Activated naive CD8-positive, alpha-beta T cell treated with anti-CD3 and anti-CD28 coated beads for 36 hours (primary cell): Measurements from ENCODE around the gene PANK1. TPM values are rescaled to one million over a fixed set of nuclear protein-coding genes. Genes with fewer than 3 reads are reported as not detected.

Experiments used
- DNase-seq: peaks from one replicate; pipeline ENCODE4 v3.0.0; 2021
- H3K27ac Mint-ChIP-seq: one replicate; pipeline ENCODE4 v1.8.0; 2022; ENCODE audit warnings: mild to moderate bottlenecking, moderate library complexity, mixed read lengths
- H3K27me3 Mint-ChIP-seq: one replicate; pipeline ENCODE4 v1.8.0; 2022; ENCODE audit warnings: mild to moderate bottlenecking, mixed read lengths
- H3K36me3 Mint-ChIP-seq: one replicate; pipeline ENCODE4 v1.8.0; 2021; ENCODE audit warnings: mild to moderate bottlenecking, mixed read lengths
- H3K4me1 Mint-ChIP-seq: one replicate; pipeline ENCODE4 v1.8.0; 2021; ENCODE audit warnings: mixed read lengths
- H3K4me3 Mint-ChIP-seq: one replicate; pipeline ENCODE4 v1.8.0; 2022; ENCODE audit warnings: mild to moderate bottlenecking, moderate library complexity, mixed read lengths
- H3K9me3 Mint-ChIP-seq: one replicate; pipeline ENCODE4 v1.8.0; 2022; ENCODE audit warnings: mixed read lengths
- total RNA-seq, 2 experiments: library from RNA; stranded (reverse); gene quantifications; one replicate each; pipeline ENCODE4 v1.2.3, GENCODE V29; 2021

PANK1 gene
- total RNA-seq: 1 to 10 TPM; 2.0 TPM

- Mint-ChIP-seq H3K36me3 (no peaks in the 10 kb centered on the region), H3K27ac (peak within 1 kb of the TSS; percentile 90), H3K9me3 (no peaks in the 10 kb centered on the region), H3K4me1 (peaks cover 7% of the 10 kb centered on the region), H3K4me3 (peak within 1 kb of the TSS; percentile 91), H3K27me3 (peaks cover 38% of the 10 kb centered on the region)
- DNase-seq: peak; percentile 78
Measured at GRCh38 chr10:89644967-89645741, at the start of gene PANK1. Gene PANK1, minus strand, starts transcription at chr10:89645242. Its CDS starts 351 bp downstream, at chr10:89644891.

- H3K27me3 Mint-ChIP-seq: no peaks in the 10 kb centered on the region
- H3K36me3 Mint-ChIP-seq: peaks cover 6% of the 10 kb centered on the region
- no peaks in the 10 kb centered on the region for H3K4me1 Mint-ChIP-seq
- DNase-seq: no peak
- no peak overlapping the region for H3K4me3 Mint-ChIP-seq
- H3K9me3 Mint-ChIP-seq: no peaks in the 10 kb centered on the region
- no peak overlapping the region for H3K27ac Mint-ChIP-seq
Measured at GRCh38 chr10:89693176-89693575, 48.1 kb upstream of the PANK1 start.

GRCh38 chr10:89692416-89692815, 47.4 kb upstream of the PANK1 start:
- DNase-seq: no peak
- Mint-ChIP-seq H3K27ac (no peak overlapping the region), H3K4me1 (no peaks in the 10 kb centered on the region), H3K27me3 (no peaks in the 10 kb centered on the region), H3K9me3 (no peaks in the 10 kb centered on the region), H3K4me3 (no peak overlapping the region), H3K36me3 (peaks cover 6% of the 10 kb centered on the region)

- H3K9me3 Mint-ChIP-seq: no peaks in the 10 kb centered on the region
- H3K4me1 Mint-ChIP-seq: peaks cover 3% of the 10 kb centered on the region
- peaks cover 4% of the 10 kb centered on the region for H3K36me3 Mint-ChIP-seq
- H3K4me3 Mint-ChIP-seq: no peak overlapping the region
- no peaks in the 10 kb centered on the region for H3K27me3 Mint-ChIP-seq
- no peak for DNase-seq
- no peak overlapping the region for H3K27ac Mint-ChIP-seq
Measured at GRCh38 chr10:89690027-89690426, 45.0 kb upstream of the PANK1 start.

GRCh38 chr10:89685936-89686335, 40.9 kb upstream of the PANK1 start:
- peaks cover 3% of the 10 kb centered on the region for H3K4me1 Mint-ChIP-seq
- no peaks in the 10 kb centered on the region for H3K9me3 Mint-ChIP-seq
- H3K27ac Mint-ChIP-seq: no peak overlapping the region
- peaks cover 22% of the 10 kb centered on the region for H3K27me3 Mint-ChIP-seq
- H3K36me3 Mint-ChIP-seq: no peaks in the 10 kb centered on the region
- no peak overlapping the region for H3K4me3 Mint-ChIP-seq
- DNase-seq: no peak

DNA sequence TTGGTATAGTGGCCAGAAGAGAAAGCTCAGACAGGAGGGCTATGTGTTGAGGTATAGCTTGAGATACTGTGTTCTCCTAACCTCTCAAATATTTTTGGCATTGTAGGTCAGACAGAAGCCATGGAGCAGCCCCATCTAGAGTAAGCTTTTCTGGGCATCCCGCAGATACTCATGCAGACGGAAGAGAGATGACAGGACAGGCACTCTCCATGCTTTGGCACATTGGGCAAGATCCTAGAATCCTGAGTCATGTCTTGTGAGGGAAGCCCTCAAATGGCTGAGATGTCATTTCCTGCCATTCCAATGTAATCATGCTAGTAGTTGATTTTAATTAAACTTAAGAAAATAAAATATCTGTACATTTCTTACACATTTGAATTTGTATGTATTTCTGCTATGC, 39.6 kb upstream of the PANK1 start:
- Mint-ChIP-seq H3K9me3 (no peaks in the 10 kb centered on the region), H3K27ac (no peak overlapping the region), H3K4me3 (no peak overlapping the region), H3K4me1 (peaks cover 3% of the 10 kb centered on the region), H3K27me3 (peaks cover 34% of the 10 kb centered on the region), H3K36me3 (no peaks in the 10 kb centered on the region)
- no peak for DNase-seq

DNA sequence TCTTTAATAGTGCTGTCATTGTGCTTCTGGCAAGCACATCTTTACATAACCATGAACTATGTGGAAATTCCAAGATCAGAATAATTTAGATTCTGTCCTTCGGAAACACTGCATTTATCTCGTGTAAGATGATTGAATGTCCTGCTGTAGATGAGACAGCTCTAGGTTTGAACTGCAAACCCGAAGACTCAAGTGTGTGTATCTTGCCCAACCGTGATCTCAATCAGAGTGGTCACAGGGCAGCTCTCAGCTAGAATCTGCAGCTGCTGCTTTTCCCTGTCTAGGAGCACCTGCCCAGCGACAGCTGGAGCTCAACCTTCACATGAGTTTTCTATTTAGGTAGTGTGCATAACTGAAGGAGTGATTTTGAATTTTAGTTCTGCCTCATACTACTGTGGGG, 38.8 kb upstream of the PANK1 start:
- peaks cover 37% of the 10 kb centered on the region for H3K27me3 Mint-ChIP-seq
- no peak overlapping the region for H3K27ac Mint-ChIP-seq
- H3K36me3 Mint-ChIP-seq: no peaks in the 10 kb centered on the region
- H3K9me3 Mint-ChIP-seq: no peaks in the 10 kb centered on the region
- no peak overlapping the region for H3K4me3 Mint-ChIP-seq
- peaks cover 3% of the 10 kb centered on the region for H3K4me1 Mint-ChIP-seq
- DNase-seq: no peak

GRCh38 chr10:89679986-89680385, 34.9 kb upstream of the PANK1 start:
- no peak overlapping the region for H3K27ac Mint-ChIP-seq
- peaks cover 41% of the 10 kb centered on the region for H3K27me3 Mint-ChIP-seq
- no peaks in the 10 kb centered on the region for H3K9me3 Mint-ChIP-seq
- DNase-seq: no peak
- no peaks in the 10 kb centered on the region for H3K4me1 Mint-ChIP-seq
- H3K4me3 Mint-ChIP-seq: no peak overlapping the region
- H3K36me3 Mint-ChIP-seq: no peaks in the 10 kb centered on the region

DNA sequence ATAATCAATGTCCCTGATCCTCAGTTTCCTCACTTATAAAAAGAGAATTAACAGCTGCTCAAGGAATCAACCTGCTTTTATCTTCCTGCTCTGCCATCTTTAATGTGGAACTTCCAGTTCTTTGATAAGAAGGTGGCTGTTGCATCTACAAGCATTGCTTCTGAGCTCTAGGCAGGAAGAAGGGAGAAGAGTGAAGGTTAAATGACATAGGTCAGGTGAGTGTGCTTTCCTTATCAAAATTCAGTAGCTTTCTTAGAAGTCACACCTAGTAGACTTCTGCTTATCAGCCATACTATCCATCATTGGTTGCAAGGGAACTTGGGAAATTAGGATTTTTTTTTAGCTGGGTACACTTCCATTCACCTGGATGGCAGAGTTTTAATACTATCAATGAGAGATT, 32.3 kb upstream of the PANK1 start:
- DNase-seq: no peak
- H3K27ac Mint-ChIP-seq: no peak overlapping the region
- H3K36me3 Mint-ChIP-seq: no peaks in the 10 kb centered on the region
- H3K4me1 Mint-ChIP-seq: no peaks in the 10 kb centered on the region
- H3K27me3 Mint-ChIP-seq: peaks cover 35% of the 10 kb centered on the region
- no peaks in the 10 kb centered on the region for H3K9me3 Mint-ChIP-seq
- no peak overlapping the region for H3K4me3 Mint-ChIP-seq

GRCh38 chr10:89670926-89671325, 25.9 kb upstream of the PANK1 start:
- no peak for DNase-seq
- no peaks in the 10 kb centered on the region for H3K4me1 Mint-ChIP-seq
- H3K9me3 Mint-ChIP-seq: no peaks in the 10 kb centered on the region
- H3K27ac Mint-ChIP-seq: no peak overlapping the region
- no peak overlapping the region for H3K4me3 Mint-ChIP-seq
- peaks cover 6% of the 10 kb centered on the region for H3K27me3 Mint-ChIP-seq
- no peaks in the 10 kb centered on the region for H3K36me3 Mint-ChIP-seq

- H3K9me3 Mint-ChIP-seq: no peaks in the 10 kb centered on the region
- DNase-seq: no peak
- H3K4me3 Mint-ChIP-seq: no peak overlapping the region
- H3K36me3 Mint-ChIP-seq: no peaks in the 10 kb centered on the region
- H3K4me1 Mint-ChIP-seq: no peaks in the 10 kb centered on the region
- H3K27ac Mint-ChIP-seq: no peak overlapping the region
- peaks cover 6% of the 10 kb centered on the region for H3K27me3 Mint-ChIP-seq
Measured at GRCh38 chr10:89669985-89670384, 24.9 kb upstream of the PANK1 start.

DNA sequence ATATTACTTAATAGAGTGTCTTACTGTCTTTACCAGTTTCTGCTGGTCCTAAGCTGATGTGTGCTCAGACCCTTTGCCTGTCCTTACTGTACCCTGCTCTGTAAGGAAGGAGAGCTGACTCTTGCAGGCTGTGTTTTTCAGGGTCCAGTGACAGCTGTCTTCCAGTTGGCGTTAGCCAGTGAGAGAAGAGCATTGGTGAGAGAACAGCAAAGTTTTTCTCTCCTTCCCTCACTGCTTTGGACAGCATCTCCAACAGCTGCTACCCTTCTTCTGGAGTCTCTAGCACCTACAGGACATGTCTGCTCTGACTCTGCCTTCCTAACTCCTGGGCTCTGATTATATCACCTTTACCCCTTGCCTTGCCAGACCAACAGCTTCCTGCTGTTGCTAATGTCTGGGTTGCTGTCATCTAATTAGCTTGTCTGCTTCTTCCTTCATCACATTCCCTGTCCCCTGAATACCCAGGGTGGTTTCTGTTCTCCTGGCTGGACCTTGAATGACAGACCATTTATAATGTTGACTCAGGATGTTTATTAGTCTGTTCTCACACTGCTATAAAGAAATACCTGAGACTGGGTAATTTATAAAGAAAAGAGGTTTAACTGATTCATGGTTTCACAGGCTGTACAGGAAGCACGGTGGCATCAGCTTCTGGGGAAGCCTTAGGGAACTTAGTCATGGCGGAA, 23.5 kb upstream of the PANK1 start:
- no peaks in the 10 kb centered on the region for H3K36me3 Mint-ChIP-seq
- no peak overlapping the region for H3K27ac Mint-ChIP-seq

GRCh38 chr10:89666138-89666537, 21.1 kb upstream of the PANK1 start:
- H3K4me3 Mint-ChIP-seq: no peak overlapping the region

More for the DNA sequence above, 23.5 kb upstream of the PANK1 start:
- H3K9me3 Mint-ChIP-seq: no peaks in the 10 kb centered on the region
- DNase-seq: no peak
- no peak overlapping the region for H3K4me3 Mint-ChIP-seq
- no peaks in the 10 kb centered on the region for H3K4me1 Mint-ChIP-seq
- peaks cover 6% of the 10 kb centered on the region for H3K27me3 Mint-ChIP-seq

DNA sequence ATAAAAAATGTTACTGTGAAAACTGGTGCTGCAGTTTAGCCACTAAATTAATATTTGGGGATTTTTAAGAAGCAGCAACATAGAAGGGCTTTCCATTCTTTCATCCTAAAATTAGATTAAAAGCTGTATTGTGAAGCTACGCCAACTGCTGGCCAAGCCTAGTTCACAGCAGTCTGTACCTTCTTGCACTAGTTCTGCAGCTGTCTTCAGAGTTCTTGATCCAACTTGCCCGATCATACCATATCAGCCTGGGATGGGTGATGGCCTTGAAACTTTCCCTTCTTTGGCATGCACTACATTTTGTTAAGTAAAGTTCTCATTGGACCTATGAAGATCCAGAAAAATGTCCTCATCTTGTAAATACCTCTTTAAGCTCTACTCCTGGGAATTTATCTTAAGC, 20.3 kb upstream of the PANK1 start:
- no peaks in the 10 kb centered on the region for H3K36me3 Mint-ChIP-seq
- DNase-seq: no peak
- no peak overlapping the region for H3K27ac Mint-ChIP-seq
- H3K27me3 Mint-ChIP-seq: no peaks in the 10 kb centered on the region
- H3K9me3 Mint-ChIP-seq: no peaks in the 10 kb centered on the region
- no peaks in the 10 kb centered on the region for H3K4me1 Mint-ChIP-seq
- no peak overlapping the region for H3K4me3 Mint-ChIP-seq

More at GRCh38 chr10:89666138-89666537, 21.1 kb upstream of the PANK1 start:
- no peak for DNase-seq
- Mint-ChIP-seq H3K9me3 (no peaks in the 10 kb centered on the region), H3K27ac (no peak overlapping the region), H3K27me3 (no peaks in the 10 kb centered on the region), H3K36me3 (no peaks in the 10 kb centered on the region), H3K4me1 (no peaks in the 10 kb centered on the region)

DNA sequence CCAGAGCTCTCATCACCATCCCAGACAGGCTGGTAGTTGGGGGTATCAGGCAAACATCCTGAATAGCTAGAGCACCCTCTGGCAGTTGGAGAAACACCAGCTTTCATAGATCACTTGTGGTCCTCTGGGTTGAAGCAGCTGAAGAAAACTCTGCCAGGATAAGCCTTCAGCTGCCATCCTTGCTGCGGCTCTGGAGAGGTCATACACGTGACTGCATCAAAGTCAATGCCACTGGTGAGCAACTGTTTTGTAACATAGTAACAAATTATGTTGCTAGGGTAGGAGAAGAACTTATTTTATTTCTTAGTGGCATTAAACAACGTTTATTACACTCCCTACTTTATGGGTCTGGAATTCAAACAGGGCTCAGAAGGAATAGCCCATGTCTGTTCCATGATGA, 19.2 kb upstream of the PANK1 start:
- Mint-ChIP-seq H3K27me3 (no peaks in the 10 kb centered on the region), H3K9me3 (no peaks in the 10 kb centered on the region), H3K36me3 (no peaks in the 10 kb centered on the region), H3K4me1 (no peaks in the 10 kb centered on the region), H3K27ac (no peak overlapping the region), H3K4me3 (no peak overlapping the region)
- no peak for DNase-seq

DNA sequence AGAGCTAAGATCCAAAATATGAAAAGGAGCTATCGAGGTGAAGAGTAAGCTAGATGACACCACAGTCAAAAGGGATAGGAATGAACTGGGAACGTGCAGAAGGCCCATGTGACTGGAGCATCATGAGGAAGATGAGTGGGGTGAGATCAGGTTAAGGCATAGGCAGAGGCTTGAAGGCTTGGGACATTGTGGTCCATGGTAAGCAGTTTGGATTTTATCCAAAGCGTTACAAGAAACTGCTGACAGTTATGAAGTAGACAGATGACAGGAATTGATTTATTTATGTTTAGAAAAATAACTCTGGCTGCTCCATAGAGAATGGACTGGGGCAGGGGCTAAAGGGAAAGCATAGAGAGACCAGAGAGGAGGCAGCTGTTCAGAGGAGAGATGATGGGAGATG, 18.1 kb upstream of the PANK1 start:
- no peaks in the 10 kb centered on the region for H3K27me3 Mint-ChIP-seq
- no peaks in the 10 kb centered on the region for H3K4me1 Mint-ChIP-seq
- H3K27ac Mint-ChIP-seq: no peak overlapping the region
- no peaks in the 10 kb centered on the region for H3K9me3 Mint-ChIP-seq
- no peak overlapping the region for H3K4me3 Mint-ChIP-seq
- H3K36me3 Mint-ChIP-seq: no peaks in the 10 kb centered on the region
- no peak for DNase-seq
